Brain pericyte (primary cell): Measurements from ENCODE around the gene A2ML1.
A peak's percentile ranks its signal among the peaks of the same experiment; 100 is the strongest.
"Not testable (repeated sequence)": the region's sequence is repeated elsewhere in the genome, so short reads cannot be mapped to it uniquely, and the experiment has no call there.

Experiments used
- DNase-seq: peaks from one replicate; pipeline ENCODE4 v3.0.0-alpha.2; 2012; ENCODE audit warnings: low read depth, low spot score

A2ML1 gene

DNA sequence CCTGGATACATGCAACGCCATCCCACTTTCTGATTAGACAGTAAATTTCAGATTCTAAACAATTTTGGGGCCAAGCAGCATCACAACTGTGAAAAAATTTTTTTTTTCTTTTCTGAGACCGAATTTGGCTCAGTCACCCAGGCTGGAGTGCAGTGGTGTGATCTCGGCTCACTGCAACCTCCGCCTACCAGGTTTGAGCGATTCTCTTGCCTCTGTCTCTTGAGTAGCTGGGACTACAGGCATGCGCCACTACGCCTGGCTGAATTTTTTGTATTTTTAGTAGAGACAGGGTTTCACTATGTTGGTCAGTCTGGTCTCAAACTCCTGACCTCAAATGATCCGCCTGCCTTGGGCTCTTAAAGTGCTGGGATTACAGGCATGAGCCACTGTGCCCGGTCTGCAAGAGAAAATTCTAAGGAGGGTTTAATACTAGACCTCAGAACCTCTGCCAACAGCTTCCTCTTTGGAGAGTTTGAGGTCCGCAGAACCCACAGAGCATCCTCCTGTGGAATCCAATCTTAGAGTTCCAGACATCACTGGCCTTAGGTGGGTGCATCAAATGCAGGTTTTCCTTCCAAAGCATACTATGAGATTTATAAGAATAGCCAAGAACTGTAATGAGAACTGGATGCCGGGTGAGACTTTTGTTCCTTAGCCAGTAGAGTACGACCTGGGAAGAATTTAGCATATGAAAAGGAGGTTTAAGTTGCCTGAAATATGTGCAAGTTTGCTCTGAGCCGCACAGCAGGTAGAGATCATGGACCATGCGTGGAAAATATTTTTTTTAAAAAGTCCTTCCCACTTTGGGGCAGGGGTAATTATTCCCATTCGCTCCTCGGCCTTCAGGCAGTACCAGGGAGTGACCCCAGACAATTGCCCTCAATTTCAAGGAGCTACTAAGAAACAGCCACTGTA lies 84.1 kb downstream of the A2ML1 start:
- DNase-seq = no peak

DNA sequence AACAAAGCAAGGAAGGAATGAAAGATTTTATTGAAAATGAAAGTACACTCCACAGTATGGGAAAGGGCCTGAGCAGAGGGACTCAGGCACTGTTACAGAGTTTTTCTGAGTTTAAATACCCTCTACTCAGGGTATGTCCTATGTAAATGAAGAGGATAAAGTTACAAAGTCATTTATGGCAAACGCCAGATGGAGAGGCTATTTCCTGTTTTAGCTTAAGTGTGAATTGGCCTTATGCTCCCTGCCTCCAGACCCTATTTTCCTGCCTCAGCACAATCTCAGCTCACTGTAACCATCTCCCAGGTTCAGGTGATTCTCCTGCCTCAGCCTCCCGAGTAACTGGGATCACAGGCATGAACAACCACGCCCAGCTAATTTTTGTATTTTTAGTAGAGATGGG lies 85.1 kb downstream of the A2ML1 start:
- DNase-seq = no peak

DNA sequence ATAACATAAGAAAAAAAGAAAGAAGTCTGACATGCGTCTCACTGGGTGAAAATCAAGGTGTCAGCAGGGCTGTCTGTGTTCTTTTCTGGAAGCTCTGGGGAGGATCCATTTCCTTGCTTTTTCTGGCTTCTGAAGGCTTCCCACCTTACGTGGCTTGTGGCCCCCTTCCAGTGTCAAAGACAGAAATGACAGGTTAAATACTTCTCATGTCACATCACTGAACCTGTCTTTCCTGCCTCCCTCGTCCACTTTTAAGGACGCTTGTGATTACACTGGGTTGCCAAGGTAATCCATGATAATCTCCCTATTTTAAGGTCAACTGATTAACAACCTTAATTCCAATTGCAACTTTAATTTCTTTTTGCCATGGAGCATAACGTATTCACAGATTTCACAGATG lies 87.3 kb downstream of the A2ML1 start:
- DNase-seq = no peak

DNA sequence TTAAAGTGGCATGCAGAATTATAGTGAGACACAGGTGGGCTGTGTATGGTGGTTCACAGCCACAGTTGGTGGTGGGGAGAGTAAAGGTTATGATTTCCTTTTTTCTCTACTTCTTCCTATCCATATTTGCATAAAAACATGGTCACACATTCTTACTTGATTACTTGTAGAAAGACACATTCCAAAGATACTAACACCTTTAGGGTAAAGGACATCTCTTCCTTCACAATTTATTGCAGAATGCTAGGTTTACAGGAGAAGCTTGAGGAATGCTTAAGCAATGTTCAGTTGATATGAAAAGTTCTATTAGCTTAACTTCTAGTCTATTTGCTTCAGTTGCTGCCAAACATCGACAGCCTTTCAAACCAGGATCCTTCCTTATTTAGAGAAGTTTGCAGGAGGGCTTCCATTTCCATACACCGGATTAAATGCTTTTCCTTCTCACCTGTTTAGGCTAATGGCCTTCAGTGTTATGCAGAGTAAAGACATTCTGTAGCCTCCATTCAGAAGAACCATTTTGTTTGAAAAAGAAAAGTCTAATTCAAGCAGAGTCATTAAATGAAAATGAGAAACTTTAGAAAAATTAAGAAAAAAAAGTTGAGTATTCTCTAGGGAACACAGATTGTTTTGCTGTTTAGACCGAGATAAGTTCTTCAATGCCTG lies 89.3 kb downstream of the A2ML1 start:
- no peak for DNase-seq

DNA sequence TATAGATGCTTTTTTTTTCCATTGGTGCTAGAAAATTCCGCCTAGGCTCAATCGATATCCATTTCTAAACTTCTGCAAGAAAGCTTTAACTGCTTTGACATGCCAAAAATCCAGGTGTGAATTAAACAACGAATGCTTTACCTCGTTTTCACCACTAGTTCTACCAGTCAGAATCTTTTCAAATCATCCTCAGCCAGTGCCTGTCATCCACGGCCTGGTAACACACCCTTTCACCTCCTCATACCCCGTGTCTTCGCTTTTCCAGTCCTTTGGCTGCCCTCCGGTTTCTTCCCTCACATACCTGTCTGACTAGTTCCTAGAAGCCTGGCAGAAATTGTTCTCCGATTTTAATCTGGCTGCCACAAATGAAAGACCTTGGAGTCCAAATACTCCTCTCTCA lies 90.5 kb downstream of the A2ML1 start:
- DNase-seq = no peak

DNA sequence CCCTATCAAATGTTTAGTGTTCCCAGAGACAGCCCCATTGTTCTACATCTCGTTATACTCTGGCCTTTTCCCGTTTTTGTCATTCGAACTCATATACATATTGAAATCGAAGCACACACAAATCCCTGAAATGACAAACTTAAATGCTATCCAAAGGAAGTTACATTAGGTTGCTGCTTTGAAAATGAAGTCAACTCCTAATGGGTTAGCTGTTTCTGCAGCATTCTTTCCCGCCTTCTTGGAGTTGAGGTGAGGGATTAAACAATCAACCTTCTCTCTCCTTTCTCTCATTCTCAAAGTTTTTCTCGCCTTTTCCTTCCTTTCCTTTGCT lies 91.2 kb downstream of the A2ML1 start:
- DNase-seq = no peak

DNA sequence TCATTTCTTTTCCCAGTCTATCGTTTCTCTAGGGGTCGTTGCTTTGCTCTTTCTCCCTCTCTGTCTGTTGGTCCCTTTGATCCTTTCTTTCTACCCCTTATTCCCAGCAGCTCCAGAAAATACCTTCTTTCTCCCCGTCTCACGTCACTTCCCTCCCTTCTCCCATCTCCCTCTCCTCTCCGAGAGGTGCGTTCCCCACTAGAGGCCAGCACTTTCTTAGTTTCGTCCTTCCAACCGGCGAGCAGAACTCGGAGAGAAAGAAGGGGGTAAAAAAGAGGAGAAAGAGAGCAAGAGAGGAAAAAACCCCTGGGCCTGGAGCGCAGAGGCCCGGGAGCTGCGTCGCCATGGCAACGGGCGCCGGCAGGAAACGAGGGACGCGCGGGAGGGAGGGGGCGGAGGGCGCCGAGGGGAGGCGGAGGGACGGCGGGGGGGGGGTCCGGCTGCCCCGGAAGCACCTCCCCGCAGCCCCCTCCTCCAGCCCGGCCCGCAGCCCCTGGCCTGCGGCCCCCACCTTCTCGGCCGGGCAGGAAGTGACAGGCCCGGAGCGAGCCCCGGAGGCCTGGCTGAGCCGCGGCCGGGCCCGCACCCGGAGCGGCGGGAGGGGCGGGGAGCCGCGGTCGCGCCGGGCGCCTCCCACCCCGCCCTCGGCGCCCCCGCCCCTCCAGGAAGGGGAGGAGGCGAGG lies 91.8 kb downstream of the A2ML1 start, which contains the start of gene PHC1:
Gene PHC1, plus strand, starts transcription at position 477 of the 683 bp plus-strand sequence. CDS start 3,169 bp downstream, outside the sequence.
- DNase-seq = peak; percentile 47

DNA sequence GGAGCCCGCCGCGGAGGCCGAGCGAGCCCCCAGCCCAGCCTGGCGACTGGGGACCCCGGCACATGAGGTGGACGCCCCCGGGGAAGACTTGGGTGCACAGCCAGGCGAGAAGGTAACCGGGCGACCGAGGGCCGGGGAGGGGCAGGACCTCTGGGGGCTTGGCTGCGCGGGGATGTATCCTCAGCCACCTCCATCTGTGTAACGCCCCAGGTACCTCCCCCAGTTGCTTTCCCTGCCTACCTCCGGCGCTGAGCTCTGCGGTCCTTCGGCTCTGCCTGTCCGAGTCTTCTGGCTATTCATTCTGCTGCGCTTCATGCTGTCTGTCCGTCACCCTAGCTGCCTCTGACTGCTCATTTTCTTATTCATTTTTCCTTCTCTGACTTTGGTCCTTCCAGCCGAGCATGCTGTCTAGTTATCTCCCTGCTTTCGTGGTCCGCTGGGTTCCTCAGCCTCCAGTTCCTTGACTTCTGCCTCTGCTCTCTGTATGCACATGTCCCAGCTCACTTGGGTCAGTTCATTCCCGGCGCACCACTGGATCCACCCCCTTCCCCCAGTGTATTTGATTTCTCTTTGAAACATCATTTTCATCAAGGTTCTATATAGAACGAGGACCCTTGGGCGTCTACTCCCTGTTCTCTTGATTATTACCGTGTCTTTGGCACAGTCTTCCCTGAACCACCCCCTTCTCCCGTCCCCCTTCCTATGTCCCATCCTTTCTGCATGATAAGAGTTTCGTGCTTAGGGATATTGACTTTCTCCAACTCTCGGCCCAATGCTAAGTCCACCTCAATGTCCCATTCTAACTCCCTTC lies 92.5 kb downstream of the A2ML1 start:
- DNase-seq = peak; percentile 12

DNA sequence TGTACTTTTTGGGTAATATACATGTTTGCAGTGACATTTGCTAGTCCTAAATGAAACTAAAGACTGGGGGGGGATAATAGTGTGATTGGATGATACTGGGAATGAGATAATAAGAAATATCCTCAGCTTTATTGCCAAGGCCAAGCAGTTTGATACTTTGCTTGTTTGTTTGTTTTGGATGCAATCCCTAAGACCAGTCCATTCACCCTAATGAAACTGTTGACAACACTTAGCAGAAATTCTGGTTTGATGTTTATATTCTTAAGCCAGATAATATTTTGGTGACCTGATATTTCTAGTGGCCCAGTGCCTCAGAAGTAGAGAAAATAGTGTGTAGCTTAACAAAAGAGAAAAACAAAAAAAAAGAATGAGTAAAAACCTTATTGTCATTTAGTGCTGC lies 93.7 kb downstream of the A2ML1 start:
- no peak for DNase-seq

DNA sequence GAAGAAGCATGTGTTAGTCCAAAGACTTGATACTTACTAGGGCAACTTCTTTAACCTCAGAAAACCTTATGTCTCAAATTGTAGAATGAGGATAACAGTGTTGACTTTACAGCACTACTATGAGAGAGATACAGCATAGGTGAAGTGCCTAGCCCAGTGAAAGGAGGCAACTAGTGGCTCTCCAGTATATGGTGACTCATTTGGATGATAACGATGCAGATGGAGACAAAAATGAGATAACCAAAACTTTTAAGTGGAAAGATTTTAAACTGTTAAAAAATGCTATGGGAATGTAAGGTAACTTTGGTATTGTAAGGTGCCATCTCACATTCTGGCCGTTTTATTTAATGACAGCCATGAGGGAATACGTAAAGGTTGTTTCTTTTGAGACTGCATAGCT lies 94.6 kb downstream of the A2ML1 start:
- no peak for DNase-seq

DNA sequence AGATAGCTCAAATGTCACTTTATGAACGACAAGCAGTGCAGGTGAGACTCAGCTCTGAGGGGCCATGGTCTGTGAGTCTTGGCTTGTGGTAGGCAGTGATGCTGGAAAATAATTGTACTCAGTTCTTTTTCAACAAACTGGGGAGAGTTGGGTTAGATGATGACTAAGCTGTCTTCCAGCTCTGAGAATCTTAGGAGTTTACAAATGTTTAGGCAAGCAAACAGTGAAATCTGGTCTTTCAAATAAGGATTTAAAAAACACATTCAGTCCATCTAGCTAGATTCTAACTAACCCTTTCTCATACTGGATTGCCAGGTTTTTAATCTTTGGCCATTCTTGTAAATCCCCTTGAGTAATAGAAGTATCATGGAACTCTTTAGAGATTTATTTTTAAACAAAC lies 95.3 kb downstream of the A2ML1 start:
- DNase-seq = no peak

DNA sequence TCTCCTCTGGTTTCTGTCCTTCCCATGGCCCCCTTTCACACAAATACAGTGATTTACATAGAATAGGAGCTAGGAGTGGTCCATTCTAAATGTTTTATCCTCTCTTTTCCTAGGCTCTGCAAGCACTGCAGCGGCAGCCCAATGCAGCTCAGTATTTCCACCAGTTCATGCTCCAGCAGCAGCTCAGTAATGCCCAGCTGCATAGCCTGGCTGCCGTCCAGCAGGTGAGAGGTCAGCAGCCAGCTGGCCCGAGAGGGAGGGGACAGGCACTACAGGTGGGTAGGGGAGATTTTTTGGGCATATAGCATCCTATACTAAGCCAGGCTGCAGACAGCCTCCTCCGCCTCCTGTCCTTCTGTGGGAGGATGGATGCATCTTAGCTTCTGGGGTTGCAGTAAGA lies 97.2 kb downstream of the A2ML1 start:
- not testable (repeated sequence) for DNase-seq

DNA sequence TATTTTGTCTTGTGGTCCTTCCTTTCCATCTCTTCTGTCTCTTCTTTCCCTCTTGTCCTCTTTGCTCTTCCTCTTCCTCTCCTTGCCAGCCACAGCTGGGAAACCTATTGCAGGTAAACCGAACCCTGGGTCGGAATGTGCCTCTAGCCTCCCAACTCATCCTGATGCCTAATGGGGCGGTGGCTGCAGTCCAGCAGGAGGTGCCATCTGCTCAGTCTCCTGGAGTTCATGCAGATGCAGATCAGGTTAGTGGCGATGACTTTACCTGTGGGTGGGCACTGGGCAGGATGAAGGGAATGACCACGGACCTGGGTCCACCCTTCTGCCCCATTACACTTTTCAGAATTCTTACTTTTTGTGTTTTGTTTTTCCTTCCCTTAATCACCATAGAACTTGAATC lies 100.1 kb downstream of the A2ML1 start:
- no peak for DNase-seq
